ENCODE measurements around the gene NSDHL.
"Not testable (repeated sequence)": the region's sequence is repeated elsewhere in the genome, so short reads cannot be mapped to it uniquely, and the experiment has no call there.

NSDHL gene

DNA sequence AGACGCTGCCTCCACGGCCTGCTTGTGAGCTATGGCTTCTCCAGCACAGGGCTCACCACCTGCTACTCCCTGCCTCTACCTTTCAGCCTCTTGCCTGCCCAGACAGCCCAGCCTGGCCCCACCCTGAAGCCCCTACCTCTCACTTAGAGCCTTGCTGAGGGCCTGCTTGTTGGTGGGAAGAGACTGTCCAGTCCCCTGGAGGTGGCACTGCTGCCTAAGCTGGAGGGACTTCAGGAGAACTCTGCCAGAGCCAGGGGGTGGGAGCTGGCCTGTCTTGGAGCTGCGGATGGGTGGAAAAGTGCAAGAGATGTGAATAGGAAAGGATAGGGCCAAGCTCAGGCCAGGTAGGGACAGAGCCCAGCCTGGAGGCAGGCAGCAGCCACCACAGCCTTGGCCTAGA is 64.3 kb downstream of the NSDHL start:
- no peak for DNase-seq (ENCODE audit: low spot score)

DNA sequence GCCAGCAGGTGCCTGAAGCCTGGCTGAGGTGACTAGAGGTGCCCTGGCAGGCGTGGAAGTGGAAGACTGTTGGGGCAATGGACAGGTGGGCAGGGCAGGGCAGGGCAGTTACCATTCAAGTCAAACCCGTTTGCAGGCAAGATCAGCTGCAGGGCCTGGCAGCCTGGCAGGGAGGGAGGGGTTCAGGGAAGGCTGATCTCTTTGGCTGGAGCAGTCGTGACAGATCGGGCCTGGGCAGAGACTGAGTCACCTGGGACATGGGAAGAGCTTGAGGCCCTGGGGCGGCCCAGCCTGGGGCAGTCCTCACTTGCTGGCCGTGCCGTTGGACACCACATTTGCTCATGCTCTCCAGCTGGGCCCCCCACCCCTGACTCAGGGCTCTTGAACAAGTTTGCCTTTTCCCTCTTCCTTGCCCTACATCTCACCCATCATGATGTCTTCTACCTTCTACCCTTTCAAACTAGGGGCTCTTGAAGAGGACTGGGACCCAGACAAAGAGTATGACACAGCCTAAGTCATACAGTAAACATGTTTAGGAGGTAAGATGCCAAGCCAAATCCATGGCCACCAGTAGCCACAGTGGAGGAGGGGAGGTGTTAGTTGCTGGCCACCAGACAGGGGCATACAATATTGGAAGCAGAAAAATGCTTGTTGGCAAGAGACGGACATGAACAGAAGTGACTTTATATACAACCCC is 65.0 kb downstream of the NSDHL start:
- DNase-seq (ENCODE audit: low spot score): no peak

DNA sequence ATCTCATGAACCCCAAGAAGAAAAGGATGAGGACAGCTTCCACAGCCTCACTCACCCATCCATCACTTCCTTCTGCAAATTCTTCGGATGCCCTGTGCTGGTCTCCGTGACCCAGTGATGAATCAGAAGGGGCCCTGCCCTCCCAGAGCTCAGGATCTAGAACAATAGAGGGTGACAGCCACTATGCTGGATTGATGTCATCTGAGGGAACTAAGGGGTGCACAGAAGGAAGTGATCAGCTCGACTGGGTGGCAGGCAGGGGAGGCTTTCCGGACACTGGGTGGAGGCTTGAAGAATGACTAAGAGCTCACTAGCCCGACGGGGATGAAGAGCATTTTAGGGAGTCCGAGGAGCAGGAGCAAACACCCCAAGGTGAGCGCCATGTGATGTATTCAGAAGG is 65.6 kb downstream of the NSDHL start:
- DNase-seq (ENCODE audit: low spot score): no peak

DNA sequence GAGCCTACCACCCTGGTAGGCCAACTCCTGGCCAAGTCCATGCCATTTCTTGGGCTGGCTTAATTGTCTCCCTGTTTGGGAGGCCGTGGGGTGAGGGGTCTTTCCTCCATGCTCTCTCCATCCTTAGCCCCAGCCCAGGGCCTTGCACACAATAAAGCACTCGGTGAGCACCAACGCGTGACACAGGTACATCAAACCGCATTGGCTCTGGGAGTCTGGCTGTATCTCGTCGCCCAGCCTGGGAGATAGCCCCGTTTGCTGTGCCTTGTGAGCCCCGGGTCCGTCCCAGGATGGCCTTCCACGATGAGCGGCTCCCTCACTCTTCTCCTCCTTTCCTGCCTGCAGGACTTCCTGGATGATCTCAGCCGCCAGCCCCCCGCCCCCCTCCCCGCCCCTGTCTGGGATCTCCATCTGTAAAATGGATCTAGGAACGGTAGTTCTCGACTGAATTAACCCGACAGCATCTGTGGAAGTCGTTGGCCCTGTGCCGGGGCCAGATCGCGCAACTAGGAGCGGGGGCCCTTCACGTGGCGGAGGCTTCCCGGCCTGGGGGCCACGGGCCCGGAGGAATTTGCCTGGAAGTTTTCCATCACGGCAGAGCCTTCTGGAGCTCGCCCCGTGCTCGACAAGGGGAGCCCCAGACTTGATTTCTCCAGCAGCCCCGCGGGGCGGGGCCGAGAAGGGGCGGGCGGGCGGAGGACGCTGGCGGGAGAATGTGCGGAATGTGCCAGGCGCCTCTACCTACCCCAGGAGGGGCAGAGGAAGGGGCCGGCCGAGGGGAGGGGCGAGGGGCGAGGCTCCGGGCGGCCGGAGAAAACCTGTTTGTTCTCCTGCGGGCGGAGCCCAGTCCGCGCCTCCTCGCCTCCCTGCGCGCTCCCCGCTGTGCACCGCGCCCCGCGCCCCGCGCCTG is 66.6 kb downstream of the NSDHL start, which contains the start of gene ZNF185:
Gene ZNF185, plus strand, starts transcription at position 846 of the 910 bp plus-strand sequence. CDS start 16,423 bp downstream, outside the sequence.
- no peak for DNase-seq (ENCODE audit: low spot score)

DNA sequence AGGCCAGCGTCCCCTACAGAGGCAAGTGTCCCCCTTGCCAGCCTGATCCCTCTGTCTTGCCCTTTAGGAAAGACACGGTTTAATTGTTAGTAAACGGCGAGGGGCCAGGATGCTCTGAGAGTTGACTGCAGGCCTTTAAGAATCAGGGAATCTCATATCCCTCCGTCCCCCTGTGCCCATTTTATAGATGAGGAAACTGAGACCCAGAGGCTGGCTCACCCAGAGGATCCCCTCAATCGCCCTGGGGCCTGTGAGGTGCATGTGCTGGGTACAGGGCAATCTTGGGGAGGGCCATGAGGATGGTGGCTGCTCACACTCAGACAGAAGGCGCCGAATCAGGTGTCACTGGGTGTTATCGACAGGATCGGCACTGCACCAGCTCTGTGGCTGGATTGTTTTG is 67.6 kb downstream of the NSDHL start:
- no peak for DNase-seq (ENCODE audit: low spot score)

DNA sequence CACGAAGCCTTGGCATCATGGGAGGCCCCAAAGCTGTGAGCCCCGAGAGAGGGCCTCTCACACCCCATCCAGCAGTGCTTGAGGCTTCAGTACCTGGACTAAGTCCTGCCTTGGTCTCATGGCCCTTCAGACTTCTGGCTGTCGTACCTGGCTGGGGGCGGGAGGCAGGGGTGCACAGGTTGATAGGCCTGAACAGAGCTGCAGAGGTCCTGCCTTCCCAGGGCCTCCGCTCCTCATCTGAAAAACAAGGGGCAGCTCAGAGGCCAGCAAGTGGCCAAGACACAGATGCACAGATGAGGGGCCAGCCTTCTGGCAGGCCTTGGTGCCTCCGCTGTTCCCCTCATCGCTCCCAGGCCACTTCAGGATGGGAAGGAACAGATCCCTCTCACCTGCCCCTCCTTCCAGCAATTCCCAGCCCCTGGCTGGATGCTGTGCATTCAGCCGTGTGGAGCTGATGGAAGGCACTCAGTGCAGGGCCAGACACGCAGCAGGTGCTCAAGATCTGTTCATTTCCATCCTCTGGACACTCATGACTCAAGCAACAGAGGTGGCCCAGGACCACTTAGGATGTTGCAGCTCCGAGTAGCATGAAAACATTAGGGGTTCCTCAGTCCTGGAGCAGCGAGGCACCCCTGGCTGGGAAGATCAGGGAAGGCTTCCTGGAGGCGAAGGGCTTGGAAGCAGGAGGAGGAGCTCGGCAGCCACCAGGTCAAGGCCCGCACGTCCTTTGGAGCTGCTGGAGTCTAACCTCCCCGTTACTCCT is 68.4 kb downstream of the NSDHL start:
- DNase-seq (ENCODE audit: low spot score): no peak

DNA sequence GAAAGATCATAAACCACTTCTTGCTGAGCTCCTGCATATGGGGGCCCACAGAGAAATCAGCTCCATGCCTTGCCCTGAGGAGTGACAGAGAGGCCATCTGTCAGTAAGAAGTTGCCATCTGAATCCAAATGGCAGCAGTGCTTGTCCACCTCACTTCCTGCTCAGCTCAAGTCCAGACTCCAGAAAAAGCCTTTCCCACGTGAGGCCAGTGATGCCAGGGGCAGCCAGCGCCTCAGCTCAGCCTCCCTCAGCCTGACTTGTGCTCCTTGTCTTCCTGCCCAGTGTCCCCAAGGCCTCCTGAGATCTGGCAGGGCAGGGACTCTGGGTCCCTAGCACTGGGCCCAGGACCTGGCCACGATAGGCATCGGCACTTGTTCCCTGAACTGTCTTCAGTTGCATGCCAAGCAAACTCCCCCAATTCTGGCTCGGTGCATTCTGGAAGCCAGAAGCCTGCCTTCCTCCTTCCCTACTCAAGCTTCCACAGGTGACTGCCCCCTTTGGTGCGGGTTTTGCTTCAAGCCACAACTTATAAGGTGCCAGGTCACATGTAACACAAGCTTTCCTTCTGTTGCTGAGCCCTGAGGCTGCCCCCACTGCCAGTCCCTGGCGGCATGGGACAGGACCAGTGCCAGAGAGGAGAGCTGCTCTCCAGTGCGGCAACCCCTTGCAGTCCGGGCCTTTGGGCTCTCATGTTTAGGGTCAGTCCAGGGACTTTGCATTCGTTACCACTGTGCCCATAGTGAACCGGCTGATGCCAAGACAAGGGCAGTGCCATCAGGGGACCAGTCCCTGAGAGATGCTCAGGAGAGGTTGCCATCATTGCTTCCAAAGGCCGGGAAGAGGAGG is 69.2 kb downstream of the NSDHL start:
- no peak for DNase-seq (ENCODE audit: low spot score)

DNA sequence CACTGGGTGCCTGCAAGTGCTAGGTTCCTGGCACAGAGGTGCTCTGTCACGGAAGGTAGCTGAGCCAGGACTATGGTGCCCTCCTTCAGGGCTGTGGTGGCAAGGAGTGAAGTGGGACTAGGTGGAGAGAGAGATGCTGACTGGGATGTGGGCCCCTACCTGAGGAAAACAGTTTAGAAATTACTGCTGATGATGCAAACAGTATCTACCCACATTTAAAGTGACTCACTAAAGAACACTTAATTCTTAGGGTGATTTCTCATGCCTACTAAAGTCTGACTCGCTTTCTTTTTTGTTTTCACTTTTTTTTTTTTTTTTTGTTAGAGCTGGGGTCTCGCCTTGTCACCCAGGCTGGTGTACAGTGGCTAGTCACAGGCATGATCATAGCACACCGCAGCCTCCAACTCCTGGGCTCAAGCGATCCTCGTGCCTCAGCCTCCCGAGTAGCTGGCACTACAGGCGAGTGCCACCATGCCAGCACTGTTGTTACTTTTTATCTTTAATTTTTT is 70.1 kb downstream of the NSDHL start:
- DNase-seq (ENCODE audit: low spot score): no peak

DNA sequence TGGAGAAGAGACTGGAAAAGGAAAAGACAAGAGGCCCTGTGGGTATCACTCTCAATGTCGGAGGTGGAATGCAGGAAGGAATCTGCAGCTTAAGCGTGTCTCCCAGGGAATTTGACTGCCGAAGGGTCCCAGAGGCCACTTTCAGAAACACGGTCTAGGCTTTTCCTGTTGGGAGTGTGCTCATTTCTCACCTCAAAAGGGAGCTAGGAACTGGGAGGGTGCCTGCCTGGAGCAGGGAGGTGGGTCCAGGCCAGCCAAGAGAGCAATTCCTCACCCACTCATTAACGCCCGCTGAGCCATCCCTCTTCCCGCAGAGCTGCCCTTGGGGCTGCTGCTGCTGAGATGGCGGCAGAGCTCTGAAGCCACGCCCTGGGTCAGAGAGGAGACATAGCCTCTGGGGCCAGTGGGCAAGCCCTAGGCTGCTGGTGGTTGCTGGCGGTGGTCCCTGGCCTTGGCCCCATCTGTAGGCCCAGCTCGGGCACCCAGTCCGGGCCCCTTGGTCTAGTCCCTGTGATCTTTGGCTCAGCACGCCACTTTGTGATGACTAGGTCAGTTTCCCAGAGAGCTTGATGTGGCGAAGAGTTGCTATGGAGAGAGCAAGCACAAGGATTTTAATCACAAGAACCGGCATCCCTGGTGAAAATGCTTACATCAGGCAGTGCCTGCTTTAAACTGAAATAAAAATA is 71.1 kb downstream of the NSDHL start:
- no peak for DNase-seq (ENCODE audit: low spot score)

DNA sequence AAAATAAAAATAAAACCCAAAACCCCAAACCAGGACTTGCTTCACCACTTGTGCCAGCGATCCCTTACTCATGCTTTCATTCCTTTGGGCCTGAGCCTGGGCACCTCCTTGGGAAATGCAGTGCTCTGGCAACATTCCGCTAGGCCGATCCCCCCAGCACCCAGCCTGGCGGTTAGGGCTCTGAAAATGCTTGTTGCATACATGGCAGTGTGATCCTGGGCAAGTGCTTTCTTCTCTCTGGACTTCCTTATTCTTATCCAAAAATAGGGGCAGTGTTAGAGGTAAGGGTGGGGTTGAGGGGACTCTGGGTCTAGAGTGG is 71.6 kb downstream of the NSDHL start:
- DNase-seq (ENCODE audit: low spot score): no peak

DNA sequence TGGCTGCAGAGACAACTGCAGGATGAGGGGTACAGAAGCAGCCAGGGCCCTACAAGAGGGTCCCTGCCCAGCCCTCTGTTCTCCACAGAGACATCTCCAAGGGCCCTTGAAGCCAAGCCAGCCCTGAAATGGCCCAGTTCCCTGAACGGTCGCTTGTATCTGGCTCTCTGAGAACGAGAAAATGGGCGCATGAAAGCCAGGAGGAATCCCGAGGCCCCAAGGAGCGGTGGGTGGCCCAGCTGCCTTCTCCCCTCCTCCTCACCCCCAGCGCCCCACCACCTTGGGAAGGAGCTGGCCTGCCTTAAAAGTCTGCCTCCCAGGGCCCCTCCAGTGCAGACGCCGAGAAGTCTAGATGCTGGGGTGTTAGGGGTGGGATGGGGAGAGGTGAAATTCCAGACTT is 72.7 kb downstream of the NSDHL start:
- DNase-seq (ENCODE audit: low spot score): no peak

DNA sequence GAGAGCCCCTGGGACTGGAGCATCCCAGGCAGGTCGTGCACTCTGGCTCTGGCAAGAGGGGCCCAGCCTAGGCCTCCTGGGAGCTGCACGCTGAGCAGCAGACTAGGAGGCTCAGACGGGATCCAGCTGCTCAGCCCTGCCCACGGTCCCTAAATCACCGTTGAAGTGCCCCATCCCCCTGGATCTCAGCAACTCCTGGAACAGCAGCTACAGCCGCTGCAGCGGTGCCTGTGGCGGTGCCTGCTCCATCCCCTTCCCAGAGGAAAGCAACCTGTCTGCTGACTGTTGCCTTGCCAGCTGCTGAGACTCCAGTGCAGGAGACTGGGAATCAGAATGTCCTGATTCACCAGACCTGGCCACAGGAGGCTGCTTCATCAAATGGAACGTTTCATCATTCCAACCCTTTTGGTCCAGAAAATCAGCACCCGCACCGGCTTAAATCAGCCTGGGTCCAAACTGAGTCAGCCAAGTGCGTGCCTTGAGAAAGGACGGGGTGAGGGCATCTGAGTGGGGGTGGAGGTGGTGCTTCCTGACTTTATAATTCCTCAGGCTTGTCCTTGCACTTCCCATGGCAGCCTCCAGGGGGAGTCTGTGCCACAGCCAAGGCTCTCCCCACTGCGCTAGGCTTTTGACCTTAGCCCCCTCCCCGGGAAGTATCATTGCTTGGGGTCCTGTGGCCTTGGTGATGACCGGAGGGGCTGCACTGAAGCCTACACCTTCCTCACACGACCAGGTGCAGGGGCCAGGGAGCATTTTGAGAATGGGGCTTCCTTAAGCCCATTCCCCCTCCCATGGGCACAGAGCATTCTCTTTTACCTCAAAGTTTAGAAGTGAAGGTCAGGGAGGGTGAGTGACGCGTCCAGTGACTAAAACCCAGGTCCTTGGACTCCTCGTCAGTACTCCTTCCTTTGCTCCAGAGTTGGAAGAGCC is 73.6 kb downstream of the NSDHL start:
- DNase-seq (ENCODE audit: low spot score): peak; percentile 28

DNA sequence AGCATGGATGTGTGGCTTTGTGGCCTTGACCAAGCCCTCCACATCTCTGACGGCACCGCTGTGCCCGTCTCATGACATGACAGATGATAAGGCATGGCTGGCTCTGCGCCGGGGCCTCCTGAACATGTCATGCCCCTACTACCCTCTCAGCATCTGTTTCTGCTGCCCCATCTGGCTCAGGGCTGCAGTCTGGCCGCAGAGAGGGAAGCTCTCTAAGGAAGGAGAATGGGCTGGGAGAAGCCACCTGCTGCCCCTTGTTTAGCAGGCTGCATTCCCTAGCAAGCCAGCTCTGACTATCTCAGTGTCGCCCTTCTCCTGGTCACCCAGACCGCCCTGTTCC is 74.2 kb downstream of the NSDHL start:
- DNase-seq (ENCODE audit: low spot score): no peak

DNA sequence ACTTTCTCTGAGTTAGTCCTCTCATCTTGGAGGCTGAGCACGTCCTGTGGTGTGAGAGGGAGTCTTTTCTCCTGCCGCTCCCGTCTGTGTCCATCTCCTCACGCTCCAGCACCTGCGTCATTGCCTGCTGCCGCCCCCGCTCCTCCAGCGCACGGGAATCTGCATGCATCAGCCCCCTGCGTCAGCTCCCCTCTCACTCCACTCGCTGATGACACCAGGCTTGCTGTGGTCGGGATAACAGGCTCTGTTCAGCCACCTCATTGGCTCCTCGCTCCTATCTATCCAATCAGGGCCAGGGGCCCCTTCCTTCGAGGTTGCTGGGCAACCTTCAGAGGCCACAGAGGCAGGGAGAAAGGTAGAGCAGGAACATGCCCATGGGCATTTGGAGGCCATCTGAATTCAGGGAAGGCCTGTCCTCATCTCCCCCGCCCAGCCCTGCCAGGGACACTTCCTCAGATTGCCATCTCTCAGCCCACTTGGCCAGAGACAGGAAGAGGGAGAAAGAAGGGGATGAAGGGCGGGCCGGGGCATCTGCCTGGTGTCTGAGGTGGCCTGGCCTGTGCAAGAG is 76.3 kb downstream of the NSDHL start:
- DNase-seq (ENCODE audit: low spot score): no peak

DNA sequence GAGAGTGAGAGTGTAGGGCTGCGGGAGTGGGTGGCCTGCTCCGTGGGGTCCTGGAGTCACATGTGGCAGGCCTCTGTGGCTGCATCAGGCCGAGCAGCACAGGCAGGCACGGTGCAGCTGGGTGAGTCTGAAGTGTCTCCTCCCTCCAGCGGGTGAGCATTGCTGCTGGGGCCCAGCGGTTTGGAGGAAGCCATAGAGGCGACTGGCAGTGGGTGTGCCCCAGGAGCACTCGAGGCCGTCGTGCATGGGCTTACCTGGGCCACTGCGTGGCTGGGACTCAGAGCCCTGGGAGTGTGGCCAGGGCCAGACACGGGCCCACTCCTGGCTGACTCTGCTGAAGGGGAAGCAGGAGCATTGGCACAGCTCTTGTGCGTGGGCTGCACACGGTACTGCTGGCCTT is 77.6 kb downstream of the NSDHL start:
- no peak for DNase-seq (ENCODE audit: low spot score)

DNA sequence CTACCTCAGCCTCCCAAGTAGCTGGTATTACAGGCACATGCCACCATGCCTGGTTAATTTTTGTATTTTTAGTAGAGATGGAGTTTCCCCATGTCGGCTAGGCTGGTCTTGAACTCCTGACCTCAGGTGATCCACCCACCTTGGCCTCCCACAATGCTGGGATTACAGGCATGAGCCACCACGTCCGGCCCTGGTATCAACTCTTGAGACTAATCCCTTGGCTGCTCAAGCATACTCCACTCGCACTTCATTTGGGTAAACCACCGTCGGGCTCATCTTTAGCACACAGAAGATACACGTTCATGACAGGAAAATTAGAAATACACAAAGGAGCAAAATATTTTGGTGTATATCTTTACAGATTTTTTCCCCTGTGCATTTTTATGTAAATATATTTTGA is 79.2 kb downstream of the NSDHL start:
- not testable (repeated sequence) for DNase-seq (ENCODE audit: low spot score)

DNA sequence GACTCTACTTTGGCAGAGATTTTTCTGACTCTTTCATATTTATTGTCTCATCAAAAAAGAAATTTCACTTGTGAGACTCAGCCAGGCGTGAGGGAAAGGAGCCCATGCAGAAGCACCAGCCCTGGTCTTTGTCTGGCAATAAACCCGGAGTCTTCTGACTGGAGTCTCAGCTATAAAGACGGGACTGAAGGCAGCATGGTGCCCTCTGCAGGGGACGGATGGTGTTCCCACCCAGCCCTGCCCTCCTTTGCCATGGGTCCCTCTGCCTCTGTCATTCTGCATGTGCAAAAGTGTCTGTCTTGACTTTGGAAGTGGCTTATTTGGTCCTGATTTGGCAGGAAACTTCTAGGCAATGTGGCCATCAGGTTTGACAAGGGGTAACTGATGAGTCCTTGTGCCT is 81.2 kb downstream of the NSDHL start:
- DNase-seq (ENCODE audit: low spot score): no peak

DNA sequence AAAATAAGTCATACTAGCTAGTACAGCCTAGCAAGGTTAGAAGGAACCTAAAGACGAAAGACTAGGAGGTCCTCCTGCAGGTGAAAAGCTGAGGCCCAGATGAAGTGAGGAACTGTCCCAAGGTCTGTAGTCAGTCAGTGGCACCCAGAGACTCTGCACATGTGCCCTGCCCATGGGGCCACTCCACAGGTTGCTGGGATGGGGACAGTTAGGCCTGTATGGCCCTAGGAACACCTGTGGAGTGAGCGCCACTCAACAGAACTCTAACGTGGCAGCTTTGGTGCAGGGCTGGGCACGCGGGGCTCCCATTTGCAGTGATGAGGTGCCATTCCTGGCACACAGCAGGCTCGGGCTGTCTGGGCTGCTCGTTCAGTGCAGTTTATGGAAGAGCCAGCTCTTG is 81.8 kb downstream of the NSDHL start:
- DNase-seq (ENCODE audit: low spot score): no peak

DNA sequence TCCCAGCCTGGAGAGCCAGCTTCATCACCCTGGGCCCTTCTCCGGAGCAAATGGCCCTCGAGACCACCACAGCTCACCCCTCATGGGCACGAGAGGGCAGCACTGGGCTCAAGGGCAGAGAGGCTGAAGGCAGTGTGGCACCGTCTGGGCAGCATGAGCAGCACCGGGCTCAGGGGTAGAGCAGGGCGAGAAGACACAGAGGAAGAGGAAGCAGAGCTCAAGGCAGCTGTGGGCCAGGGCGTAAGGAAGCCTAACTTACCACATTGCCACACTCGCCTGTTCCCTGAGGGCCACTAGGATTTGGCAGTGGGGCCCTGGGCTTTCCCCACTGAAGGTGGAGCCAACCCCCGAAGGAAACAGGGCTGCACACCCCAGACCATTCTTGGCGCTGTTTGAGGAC is 82.5 kb downstream of the NSDHL start:
- no peak for DNase-seq (ENCODE audit: low spot score)

DNA sequence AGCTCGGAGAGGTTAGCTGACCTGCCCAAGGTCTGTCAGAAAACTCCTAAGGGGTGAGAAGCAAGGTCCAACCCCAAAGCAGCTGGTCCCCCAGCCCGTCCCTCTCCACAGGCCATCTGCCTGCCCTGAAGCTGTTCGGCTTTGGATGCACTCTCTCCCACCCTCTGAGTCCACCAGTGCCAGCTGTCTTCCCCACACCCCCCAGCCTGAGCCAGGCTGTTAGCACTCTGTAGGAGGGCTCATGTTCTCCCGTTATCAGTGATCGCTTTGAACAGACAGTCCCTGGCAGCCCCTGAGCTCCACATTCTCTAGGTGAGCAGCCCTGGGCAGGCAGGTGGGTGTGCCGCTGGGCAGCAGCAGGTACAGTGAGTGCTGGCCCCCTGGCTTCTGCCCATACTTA is 83.0 kb downstream of the NSDHL start:
- no peak for DNase-seq (ENCODE audit: low spot score)
